ENCODE data around the gene MKRN1. TPM values are rescaled to one million over a fixed set of nuclear protein-coding genes. Genes with fewer than 3 reads are reported as not detected.
A peak's percentile ranks its signal among the peaks of the same experiment; 100 is the strongest.

The MKRN1 gene
- total and polyA plus RNA-seq, 2 of the 4 experiments (the other 2 are of a cell fraction), result 47.2 to 83.0 TPM

DNA sequence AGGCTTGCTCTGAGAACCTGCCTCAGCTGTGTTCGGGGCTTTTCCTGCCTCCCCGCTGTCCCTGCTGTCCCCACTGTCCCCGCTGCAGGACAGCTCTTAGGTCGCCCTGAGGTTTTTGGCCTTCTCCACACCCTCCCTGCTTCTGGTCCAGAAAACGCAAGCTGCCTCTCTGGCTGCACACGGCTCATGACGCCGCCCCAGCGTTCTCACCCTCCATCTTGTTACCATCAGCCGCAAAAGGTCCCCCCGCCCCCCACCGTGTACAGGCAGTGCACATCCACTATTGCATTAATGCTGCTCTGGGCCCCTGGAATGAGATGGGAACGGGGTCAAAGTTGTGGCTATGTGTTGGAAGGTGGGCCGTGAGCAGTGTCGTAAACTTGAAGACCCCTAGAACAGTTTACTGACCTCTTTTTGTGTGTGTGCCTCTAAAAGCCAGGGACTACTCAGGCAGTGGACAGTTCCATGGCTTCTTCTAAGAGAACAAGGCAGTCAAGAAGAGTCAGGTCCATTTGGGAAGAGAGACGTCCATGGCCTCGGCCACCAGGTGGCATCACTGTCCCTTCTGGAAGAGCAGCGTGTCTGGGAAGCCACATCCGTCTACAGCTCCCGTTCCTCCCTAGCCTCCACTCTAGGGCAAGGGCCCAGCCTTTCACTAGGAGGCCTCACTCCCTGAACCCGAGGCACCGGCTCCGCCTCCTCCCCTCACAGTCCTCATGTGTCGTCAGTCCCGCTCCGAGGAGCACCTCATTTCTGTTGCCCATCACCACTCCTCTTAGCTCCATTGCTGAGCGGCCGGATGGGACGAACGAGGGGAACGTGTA, 38.5 kb upstream of the MKRN1 start (continued):
- peak; percentile 49; the same call in 1 of the 2 replicates for TF ChIP-seq POLR2A (IDR thresholded peaks at IDR 0.05; ENCODE audit: low read depth, low read length)
- TF ChIP-seq CEBPB (IDR thresholded peaks at IDR 0.05; ENCODE audit: low read depth, low read length), result no peak
- no peak for TF ChIP-seq CHD1 (IDR thresholded peaks at IDR 0.05; ENCODE audit: low read depth, low read length)
- TF ChIP-seq BHLHE40 (IDR thresholded peaks at IDR 0.05; ENCODE audit: low read depth, low read length), result no peak

DNA sequence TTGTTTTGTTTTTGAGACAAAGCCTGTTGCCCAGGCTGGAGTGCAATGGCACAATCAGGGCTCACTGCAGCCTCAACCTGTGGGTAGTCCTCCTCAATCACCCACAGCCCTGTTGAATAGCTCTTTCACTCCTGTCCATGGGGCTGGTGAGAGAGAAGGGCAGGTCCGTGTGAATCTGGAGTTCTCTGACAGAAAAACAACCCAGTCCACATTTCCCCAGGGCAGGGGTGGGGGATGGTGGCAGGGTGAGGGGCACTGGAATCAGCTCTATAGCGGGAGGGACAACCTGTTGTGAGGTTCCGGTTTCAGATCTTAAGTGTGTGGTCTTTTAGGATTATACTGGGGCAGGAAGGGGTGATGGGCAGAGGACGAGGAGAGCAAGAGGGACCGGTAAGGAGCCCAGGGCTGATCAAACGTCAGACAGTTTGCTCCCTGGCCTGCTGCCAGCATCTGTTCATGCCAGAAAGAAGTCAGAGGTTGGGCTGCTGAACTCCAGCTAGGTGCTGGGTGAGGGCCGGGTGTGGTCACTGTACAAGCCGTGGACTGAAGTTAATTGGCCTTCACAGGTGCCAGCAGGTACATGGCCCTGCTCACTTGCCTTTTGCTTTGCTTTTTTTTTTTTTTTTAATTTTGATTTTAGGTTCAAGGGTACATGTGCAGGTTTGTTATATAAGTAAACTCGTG, 33.2 kb upstream of the MKRN1 start:
- dilution Hi-C loops (cut with HindIII; ENCODE audit: low sequenced_read_pairs, unreplicated experiment) (no loop called here), intact Hi-C loops (cut with micrococcal nuclease) (no loop called here), in situ Hi-C loops (cut with MboI; ENCODE audit: low sequenced_read_pairs) (loop anchor here (25.0 kb wide), 1 partner anchor 500 kb away; the partner anchor contains the start of gene MRPS33)
- Histone ChIP-seq H3K18ac (ENCODE audit: low read depth, low read length) (no peak overlapping the region), H4K20me1 (ENCODE audit: insufficient read depth, low read length) (no peaks in the 10 kb centered on the region), H3K36me3 (ENCODE audit: control insufficient read depth, insufficient read depth, low read length) (peaks cover 2% of the 10 kb centered on the region; the same call in 1 of the 2 replicates), H4K91ac (ENCODE audit: insufficient read depth, low read depth, low read length) (no peak overlapping the region), H2AFZ (replicated peaks; ENCODE audit: low read length, poor library complexity) (peak overlapping the region; percentile 75), H3K9ac (ENCODE audit: low read depth, low read length) (no peak overlapping the region), H2BK15ac (ENCODE audit: low read depth, low read length) (no peak overlapping the region), H3K4me2 (ENCODE audit: low read depth, low read length) (no peak overlapping the region), H2BK120ac (ENCODE audit: low read depth, low read length) (no peak overlapping the region), H3K4me3 (ENCODE audit: insufficient read depth, low read depth, low read length) (no peak overlapping the region), H3K27ac (ENCODE audit: insufficient read depth, low read length) (no peak overlapping the region), H3K14ac (replicated peaks; ENCODE audit: low read depth, low read length) (no peak overlapping the region; the same call in 1 of the 2 replicates), H2BK20ac (ENCODE audit: low read depth, low read length) (no peak overlapping the region), H2BK5ac (ENCODE audit: low read depth, low read length, poor library complexity, severe bottlenecking) (no peak overlapping the region), H3K4me1 (ENCODE audit: control insufficient read depth, insufficient read depth, low read length) (no peaks in the 10 kb centered on the region), H3K23ac (ENCODE audit: low read depth, low read length) (no peak overlapping the region; the same call in 1 of the 2 replicates), H3K4ac (ENCODE audit: low read depth, low read length) (no peak overlapping the region; the same call in 1 of the 2 replicates), H3K9me3 (ENCODE audit: control insufficient read depth, insufficient read depth, low read length) (no peaks in the 10 kb centered on the region), H3K79me1 (ENCODE audit: low read depth in 1 of 2, low read length in 2 of 2) (no peaks in the 10 kb centered on the region), H4K5ac (ENCODE audit: low read depth, low read length) (no peak overlapping the region), H3K27me3 (ENCODE audit: control insufficient read depth, insufficient read depth, low read length) (no peaks in the 10 kb centered on the region), H2AK5ac (ENCODE audit: low read depth, low read length) (peak overlapping the region; percentile 50; the same call in 1 of the 2 replicates), H3K56ac (ENCODE audit: extremely low read depth, insufficient read depth, low read length) (no peak overlapping the region), H2AK9ac (replicated peaks; ENCODE audit: low read depth, low read length, poor library complexity) (no peak overlapping the region), H4K8ac (ENCODE audit: low read depth in 2 of 2, low read length in 2 of 2) (no peak overlapping the region), H3K9me1 (ENCODE audit: insufficient read depth, low read length) (no peaks in the 10 kb centered on the region)
- ATAC-seq (ENCODE audit: low read depth) (0 out of 2 replicates have a peak, but pooled peaks have one; percentile 31), DNase-seq (no peak)
- no CpG with 5 or more reads among the region's 9 CpGs for WGBS, 2 experiments (ENCODE audit: extremely low coverage in 2 of 2, insufficient read length in 1 of 2)
- no peak for TF ChIP-seq CEBPB (IDR thresholded peaks at IDR 0.05; ENCODE audit: low read depth, low read length)
- POLR2A ChIA-PET (ENCODE audit: unreplicated experiment), result no interaction called here
- BruUV-seq (replicated peaks), result no TSS peak
- CTCF ChIA-PET, result no interaction called here

Data from IMR-90 (cell line).